ENCODE results near the gene LAMTOR1.

DNA sequence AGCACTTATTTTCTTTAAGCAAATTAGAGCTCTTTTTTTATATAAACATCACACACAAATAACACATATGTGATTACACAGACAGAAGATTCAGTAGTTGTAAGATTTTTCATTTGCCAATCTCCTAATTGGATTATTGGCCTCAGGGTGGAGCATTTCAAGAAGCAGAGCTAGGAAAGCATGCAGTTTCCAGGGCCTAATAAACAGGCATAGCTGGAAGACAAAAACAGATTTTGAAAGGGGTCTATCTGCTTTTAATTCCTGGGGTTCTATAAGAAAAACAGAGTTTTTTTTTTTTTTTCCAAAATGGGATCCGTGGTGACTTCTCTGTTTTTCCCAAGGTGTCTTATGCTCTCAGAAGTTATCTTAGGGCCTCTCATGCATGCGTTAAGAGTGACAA lies 24.8 kb upstream of the LAMTOR1 start:
- TF ChIP-seq CTCF (IDR thresholded peaks at IDR 0.05; ENCODE audit: borderline replicate concordance, extremely low read depth, low read length, poor library complexity, severe bottlenecking) (no peak), EZH2 (IDR thresholded peaks at IDR 0.05; ENCODE audit: borderline replicate concordance, low read depth, low read length, severe bottlenecking) (no peak)
